GM18870 (cell line): ENCODE data around the gene TMIGD3.
A peak's percentile ranks its signal among the peaks of the same experiment; 100 is the strongest.

ENCODE experiments used
- ATAC-seq: cut with Tn5 transposase; IDR thresholded peaks from one replicate; pipeline ENCODE4 v1.9.1; 2021; ENCODE audit warnings: moderate library complexity; ENCODE audit not compliant: unreplicated experiment

TMIGD3 gene

DNA sequence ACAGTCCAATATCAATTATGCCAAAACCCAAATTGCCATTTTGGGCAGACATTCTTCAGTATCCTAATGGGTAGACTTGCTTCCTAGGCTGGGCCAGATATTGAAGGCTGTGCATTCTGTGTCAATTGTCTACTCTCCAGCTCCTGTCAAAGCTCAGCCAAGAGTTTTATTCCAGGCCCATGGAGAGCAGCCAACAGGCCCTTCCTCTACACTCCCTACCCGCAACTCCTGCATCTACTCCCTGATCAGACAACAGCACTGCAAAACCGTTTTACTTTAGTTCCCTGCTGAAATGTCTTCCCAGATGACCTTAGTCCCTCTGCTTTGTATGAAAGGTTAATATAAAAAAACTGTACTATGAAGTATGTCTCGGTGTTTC lies 6.6 kb upstream of the TMIGD3 start:
- ATAC-seq = no peak

- peak; percentile 36 for ATAC-seq
Measured at GRCh38 chr1:111507411-111508201, 4.2 kb upstream of the TMIGD3 start.

DNA sequence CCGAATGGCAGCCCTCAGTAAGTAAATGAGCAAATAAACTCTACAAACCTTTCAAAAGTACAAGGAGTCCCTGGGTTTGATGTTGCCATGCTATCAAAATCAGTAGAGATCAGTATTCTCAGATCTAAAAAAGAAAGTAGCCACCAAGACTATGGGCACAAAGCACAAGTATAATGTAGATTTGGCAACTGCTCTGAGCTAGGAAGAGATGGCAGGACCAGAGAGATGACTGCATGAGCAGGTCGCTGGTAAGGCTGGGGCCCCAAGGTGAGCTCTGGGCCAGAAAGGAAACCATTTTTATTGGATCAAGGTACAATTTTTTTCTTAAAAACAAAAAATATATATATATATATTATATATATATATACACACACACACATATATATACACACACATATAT lies 3.1 kb upstream of the TMIGD3 start:
- ATAC-seq = no peak

GRCh38 chr1:111505641-111506119 lies 2.2 kb upstream of the TMIGD3 start:
- peak; percentile 41 for ATAC-seq

- ATAC-seq = no peak
Measured at GRCh38 chr1:111504097-111504496, 664 bp upstream of the TMIGD3 start.

DNA sequence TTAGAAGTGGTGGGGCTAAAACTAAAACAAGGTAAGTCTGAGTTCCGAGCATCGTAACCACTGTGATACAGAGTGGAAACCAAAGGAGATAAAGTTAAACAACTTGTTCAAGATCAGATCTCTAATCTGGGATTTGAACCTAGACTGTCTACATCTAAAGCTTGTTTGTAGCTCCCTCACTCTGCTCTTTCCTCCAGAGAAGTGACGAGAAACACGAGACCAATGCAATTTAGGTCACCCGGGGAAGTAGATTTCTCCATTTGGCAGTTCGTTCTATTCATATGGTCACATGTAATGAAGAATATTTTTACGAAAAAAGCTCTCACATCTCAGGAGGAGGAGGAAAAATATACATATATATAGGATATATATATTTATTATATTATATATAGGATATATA lies 1.8 kb downstream of the TMIGD3 start:
- no peak for ATAC-seq

DNA sequence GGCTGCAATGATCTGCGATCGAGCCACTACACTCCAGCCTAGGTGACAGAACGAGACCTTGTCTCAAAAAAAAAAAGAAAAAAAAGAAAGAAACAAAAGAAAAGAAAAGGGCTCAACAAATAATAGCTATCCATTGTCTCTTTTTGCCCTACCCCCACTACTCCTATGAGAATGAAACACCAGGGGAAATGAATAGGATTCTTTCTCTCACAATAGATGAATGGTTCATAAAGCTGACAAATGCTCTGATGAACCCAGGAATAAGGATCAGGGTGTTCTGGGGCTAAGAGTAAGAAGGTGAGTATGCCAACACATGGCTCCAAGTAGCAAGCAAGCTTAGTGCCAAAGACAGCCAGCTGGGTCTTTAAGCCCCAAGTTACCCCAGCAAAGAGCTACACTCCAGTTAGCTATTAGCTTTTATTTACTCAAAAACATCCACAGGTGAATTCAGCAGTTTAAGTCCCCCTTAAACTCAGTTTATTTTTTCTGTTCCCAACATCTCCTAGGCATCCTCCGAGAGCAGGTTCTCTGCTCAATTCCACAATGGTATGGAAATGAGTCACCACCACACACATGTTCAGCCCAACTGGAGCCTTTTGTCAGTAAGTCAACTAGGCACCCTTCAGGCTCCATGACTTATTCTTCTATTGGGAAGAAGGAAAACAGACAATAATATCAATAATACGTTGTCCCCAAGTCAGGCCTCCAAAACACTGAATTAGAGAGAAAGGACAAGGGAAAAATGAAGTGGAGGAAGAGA lies 4.2 kb downstream of the TMIGD3 start:
- no peak for ATAC-seq

DNA sequence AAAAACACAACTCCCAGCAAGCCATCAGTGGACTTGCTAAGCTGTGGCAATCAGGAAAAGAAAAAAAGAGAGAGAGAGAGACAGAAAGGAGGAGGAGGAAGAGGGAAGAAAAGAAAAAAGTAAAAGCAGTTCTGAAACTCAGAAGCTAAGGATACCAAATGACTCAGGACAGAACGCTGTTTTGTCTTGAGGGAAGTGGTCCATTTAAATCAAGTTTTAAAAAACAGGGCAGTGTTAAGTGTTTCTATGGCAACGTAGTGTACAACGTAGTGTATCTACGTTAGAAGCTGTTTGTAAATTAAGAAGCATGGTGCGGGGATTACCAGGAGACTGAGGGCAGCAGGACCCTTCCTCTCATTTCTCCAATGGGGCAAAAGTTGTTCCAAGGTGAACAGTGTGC lies 5.8 kb downstream of the TMIGD3 start:
- ATAC-seq = no peak

- no peak for ATAC-seq
Measured at GRCh38 chr1:111496398-111496797, 7.0 kb downstream of the TMIGD3 start.

- ATAC-seq = no peak
Measured at GRCh38 chr1:111491070-111491469, 12.4 kb downstream of the TMIGD3 start.

- no peak for ATAC-seq
Measured at GRCh38 chr1:111490220-111490619, 13.2 kb downstream of the TMIGD3 start.

- ATAC-seq = no peak
Measured at GRCh38 chr1:111489604-111490003, 13.8 kb downstream of the TMIGD3 start.

- no peak for ATAC-seq
Measured at GRCh38 chr1:111488669-111489068, 14.8 kb downstream of the TMIGD3 start.

- ATAC-seq = no peak
Measured at GRCh38 chr1:111487133-111487532, 16.3 kb downstream of the TMIGD3 start.

- ATAC-seq = no peak
Measured at GRCh38 chr1:111486431-111486830, 17.0 kb downstream of the TMIGD3 start.

DNA sequence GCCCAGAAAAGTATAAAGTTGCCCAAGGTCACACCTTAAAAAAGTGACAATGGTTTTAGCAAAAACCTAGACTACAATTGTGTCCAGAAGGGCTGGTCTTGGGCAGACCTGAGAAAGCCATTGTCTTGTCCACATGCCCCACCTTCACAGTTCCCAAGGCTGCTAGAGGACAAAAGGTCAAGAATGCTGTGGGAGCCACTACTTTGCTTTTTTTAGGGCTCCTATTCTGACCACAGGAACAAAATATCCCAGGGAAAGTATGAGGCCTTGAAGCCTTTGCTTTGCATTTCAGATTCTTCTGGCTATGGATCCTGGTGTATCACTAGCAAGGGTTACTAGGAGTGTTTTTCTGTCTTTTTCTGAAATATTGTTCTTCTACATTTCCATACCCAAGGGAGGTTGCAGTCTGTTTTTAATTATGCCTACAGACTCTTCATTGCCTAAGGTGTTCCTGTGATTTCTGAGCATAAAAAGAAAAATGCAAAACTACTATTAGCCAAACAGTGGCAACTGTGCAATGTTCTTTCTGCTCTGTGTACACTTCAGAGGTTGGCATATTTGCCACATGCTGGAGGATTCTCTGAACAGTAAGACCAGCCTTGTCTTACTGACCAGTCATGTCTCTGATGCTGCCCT lies 18.9 kb downstream of the TMIGD3 start:
- no peak for ATAC-seq

- ATAC-seq = no peak
Measured at GRCh38 chr1:111483876-111484275, 19.6 kb downstream of the TMIGD3 start.

GRCh38 chr1:111483166-111483565 lies 20.3 kb downstream of the TMIGD3 start:
- no peak for ATAC-seq

DNA sequence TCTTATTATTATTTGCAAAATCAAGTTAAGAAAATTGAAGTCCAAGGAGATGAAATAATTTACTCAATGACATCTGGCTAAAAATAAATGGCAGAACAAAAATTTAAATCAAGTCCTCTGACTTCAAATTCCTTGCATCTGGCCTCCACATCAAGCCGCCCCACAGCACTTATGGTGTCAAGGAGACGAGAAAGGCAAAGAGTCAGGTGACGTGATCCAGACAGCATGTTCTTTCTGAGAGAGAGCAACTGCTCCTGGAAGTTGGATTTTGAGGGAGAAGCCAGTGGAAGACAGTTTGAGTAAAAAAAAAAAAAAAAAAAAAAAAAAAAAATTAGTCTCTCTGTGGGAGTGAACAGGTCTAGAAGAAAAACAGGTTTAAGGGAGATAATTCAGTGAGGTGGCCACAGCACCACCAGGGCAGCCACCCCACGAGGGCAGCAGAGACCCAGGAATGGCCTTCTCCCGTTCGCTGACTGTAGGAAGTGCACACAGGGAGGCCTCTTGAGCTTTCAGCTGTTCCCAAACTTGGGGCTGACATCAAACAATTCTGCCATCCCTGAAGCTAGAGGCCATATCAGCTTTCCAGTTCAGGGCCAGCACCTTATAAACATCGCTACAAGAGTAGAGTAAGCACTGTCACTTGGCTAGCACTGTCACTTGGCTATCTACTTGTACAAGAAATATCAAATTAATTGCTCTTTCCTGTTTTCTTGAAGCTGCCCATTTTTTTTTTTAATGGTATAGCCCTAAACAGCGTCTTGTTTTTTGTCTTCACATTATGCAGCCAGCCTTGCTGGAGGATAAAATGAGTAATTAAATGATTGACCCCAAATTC lies 21.8 kb downstream of the TMIGD3 start:
- ATAC-seq = no peak

- ATAC-seq = no peak
Measured at GRCh38 chr1:111480674-111481073, 22.8 kb downstream of the TMIGD3 start.

DNA sequence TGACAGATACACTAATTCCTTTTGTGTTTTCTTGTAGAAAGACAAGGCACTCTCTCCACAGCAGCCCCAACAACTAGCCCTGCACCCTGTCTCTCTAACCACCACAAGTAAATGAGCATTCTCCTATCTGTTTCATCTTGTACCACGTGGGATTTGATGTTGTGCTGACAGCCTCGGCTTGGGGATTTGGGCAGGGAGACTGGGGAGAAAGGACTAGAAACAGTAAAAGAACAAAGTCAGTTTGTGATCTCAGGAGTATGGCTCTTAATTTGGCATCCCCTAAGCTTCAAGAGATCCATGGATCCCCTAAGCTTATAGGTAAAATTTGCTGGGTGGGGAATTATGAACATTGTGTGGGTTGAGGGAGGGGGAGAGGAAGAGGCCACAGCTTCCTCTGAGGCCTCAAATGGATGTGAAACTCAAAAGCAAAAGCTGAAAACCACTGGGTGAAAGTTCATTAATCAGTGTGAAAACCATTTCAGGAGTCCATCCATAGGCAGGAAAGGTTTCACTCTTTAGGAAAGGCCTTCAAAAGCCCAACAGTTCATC lies 26.6 kb downstream of the TMIGD3 start:
- ATAC-seq = no peak
